SK-N-SH treated with all-trans-retinoic acid at 6 μM for 48 hours (cell line): ENCODE data around the gene SYT12.

Source experiments
- ARNTL ChIP-seq: fragments of 450-650 bp; formaldehyde crosslinking; IDR thresholded peaks from 2 replicates; pipeline ENCODE4 v1.5.0; 2020; ENCODE audit warnings: low read depth, mild to moderate bottlenecking, moderate library complexity, borderline replicate concordance
- ESRRG ChIP-seq: fragments of 250-450 bp; sonication (Bioruptor Pico); IDR thresholded peaks from 2 replicates; pipeline ENCODE4 v1.6.1; 2021; ENCODE audit warnings: mild to moderate bottlenecking
- GLIS3 ChIP-seq: fragments of 250-450 bp; sonication (Bioruptor Pico); IDR thresholded peaks from 2 replicates; pipeline ENCODE4 v1.5.0; 2020; ENCODE audit warnings: mild to moderate bottlenecking, moderate library complexity
- ISL1 ChIP-seq: fragments of 250-450 bp; sonication (Bioruptor Pico); IDR thresholded peaks from 2 replicates; pipeline ENCODE4 v2.1.2; 2022; ENCODE audit warnings: mild to moderate bottlenecking, moderate library complexity
- OSR1 ChIP-seq: fragments of 250-450 bp; sonication (Bioruptor Pico); IDR thresholded peaks from 2 replicates; pipeline ENCODE4 v1.8.0; 2022; ENCODE audit warnings: moderate library complexity, mild to moderate bottlenecking, inconsistent platforms
- PATZ1 ChIP-seq: fragments of 250-450 bp; sonication (Bioruptor Pico); IDR thresholded peaks from 2 replicates; pipeline ENCODE4 v1.8.0; 2020; ENCODE audit warnings: mild to moderate bottlenecking, moderate library complexity, borderline replicate concordance
- POU6F1 ChIP-seq: fragments of 250-450 bp; sonication (Bioruptor Pico); IDR thresholded peaks from 2 replicates; pipeline ENCODE4 v1.8.0; 2021; ENCODE audit warnings: low read depth, mild to moderate bottlenecking, moderate library complexity, borderline replicate concordance
- RARB ChIP-seq: fragments of 250-450 bp; sonication (Bioruptor Pico); IDR thresholded peaks from 2 replicates; pipeline ENCODE4 v1.8.0; 2021; ENCODE audit warnings: mild to moderate bottlenecking, moderate library complexity
- TCF4 ChIP-seq: fragments of 250-450 bp; sonication (Bioruptor Pico); IDR thresholded peaks from 2 replicates; pipeline ENCODE4 v1.8.0; 2021; ENCODE audit warnings: mild to moderate bottlenecking, moderate library complexity, borderline replicate concordance
- TOX ChIP-seq: fragments of 250-450 bp; sonication (Bioruptor Pico); IDR thresholded peaks from 2 replicates; pipeline ENCODE4 v1.8.0; 2021; ENCODE audit warnings: mild to moderate bottlenecking, moderate library complexity, borderline replicate concordance
- ZFP30 ChIP-seq: fragments of 450-650 bp; formaldehyde crosslinking; IDR thresholded peaks from 2 replicates; pipeline ENCODE4 v1.5.0; 2022; ENCODE audit warnings: mild to moderate bottlenecking, moderate library complexity
- ZNF565 ChIP-seq: fragments of 450-650 bp; formaldehyde crosslinking; conservative IDR thresholded peaks from 2 replicates; pipeline ENCODE4 v1.5.0; 2020; ENCODE audit warnings: low read depth, mild to moderate bottlenecking, moderate library complexity
- ZNF8 ChIP-seq: fragments of 450-650 bp; formaldehyde crosslinking; IDR thresholded peaks from 2 replicates; pipeline ENCODE4 v1.5.0; 2020; ENCODE audit warnings: mild to moderate bottlenecking, moderate library complexity

- TF ChIP-seq ISL1 (CRISPR knock-in tag) (no peak), TCF4 (no peak), TOX (no peak), OSR1 (CRISPR knock-in tag) (no peak), RARB (CRISPR knock-in tag) (no peak), ESRRG (CRISPR knock-in tag) (no peak), PATZ1 (CRISPR knock-in tag) (no peak), POU6F1 (CRISPR knock-in tag) (no peak), ZFP30 (no peak), ARNTL (CRISPR knock-in tag) (no peak), ZNF565 (no peak), GLIS3 (CRISPR knock-in tag) (no peak), ZNF8 (CRISPR knock-in tag) (no peak)
These were observed 30.9 kb upstream of the SYT12 start for GRCh38 chr11:66992041-66992440.
